ENCODE measurements around the gene RERE.
A peak's percentile ranks its signal among the peaks of the same experiment; 100 is the strongest.

RERE gene

GRCh38 chr1:8864713-8865344 is 47.4 kb upstream of the RERE start:
- peak overlapping the region; percentile 16 for H3K27ac ChIP-seq (replicated peaks; ENCODE audit: low read length)

DNA sequence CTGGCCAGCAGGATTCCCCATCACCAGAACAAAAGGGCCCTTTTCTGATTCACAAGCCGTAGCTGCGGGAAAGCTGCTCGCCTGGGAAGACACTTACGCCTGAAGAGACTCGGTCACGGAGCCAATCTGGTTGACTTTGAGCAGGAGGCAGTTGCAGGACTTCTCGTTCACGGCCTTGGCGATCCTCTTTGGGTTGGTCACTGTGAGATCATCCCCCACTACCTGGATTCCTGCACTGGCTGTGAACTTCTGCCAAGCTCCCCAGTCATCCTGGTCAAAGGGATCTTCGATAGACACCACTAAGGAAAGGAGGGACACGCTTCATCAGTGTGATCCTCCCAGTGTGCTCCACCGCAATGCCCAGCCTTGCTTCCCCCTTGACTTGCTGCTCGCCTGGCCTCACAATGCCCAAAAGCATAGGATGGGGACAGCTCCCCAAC is 46.4 kb upstream of the RERE start:
- no peak overlapping the region for H3K4ac ChIP-seq (ENCODE audit: low read length)
- peak overlapping the region; percentile 80 for H2BK12ac ChIP-seq (ENCODE audit: low read length)
- no peak overlapping the region for H3K4me3 ChIP-seq (ENCODE audit: low read length in 2 of 2)
- no peak overlapping the region for H2AFZ ChIP-seq (ENCODE audit: low read length)
- no peak overlapping the region for H2BK15ac ChIP-seq (ENCODE audit: low read length)
- H3K9me3 ChIP-seq (replicated peaks in 1 of 2; ENCODE audit: control insufficient read depth in 2 of 2, insufficient read depth in 1 of 2, low read depth in 1 of 2, low read length in 2 of 2), result no peaks in the 10 kb centered on the region
- H3K23ac ChIP-seq (ENCODE audit: low read depth, low read length, poor library complexity), result peak overlapping the region; percentile 58
- H3K9ac ChIP-seq (ENCODE audit: low read depth, low read length, poor library complexity), result peak overlapping the region; percentile 47
- H3K79me1 ChIP-seq (ENCODE audit: low read depth, low read length), result peaks cover 2% of the 10 kb centered on the region
- no peak overlapping the region for H2BK120ac ChIP-seq (ENCODE audit: low read depth, low read length)
- no peak overlapping the region for H3K18ac ChIP-seq (ENCODE audit: low read length)
- H3K27ac ChIP-seq (replicated peaks; ENCODE audit: low read length), result peak overlapping the region; percentile 52
- H3K27me3 ChIP-seq (ENCODE audit: control insufficient read depth in 3 of 3, insufficient read depth in 3 of 3, low read depth in 1 of 3, low read length in 3 of 3), result no peaks in the 10 kb centered on the region
- no peak overlapping the region for H2BK5ac ChIP-seq (ENCODE audit: low read length)
- DNase-seq (ENCODE audit: low spot score), result no peak
- H4K91ac ChIP-seq (ENCODE audit: low read depth, low read length, poor library complexity), result no peak overlapping the region
- H4K8ac ChIP-seq (ENCODE audit: low read depth, low read length), result no peak overlapping the region
- no peak overlapping the region for H3K14ac ChIP-seq (ENCODE audit: low read length)
- H3K4me2 ChIP-seq (ENCODE audit: insufficient read depth, low read length, poor library complexity, severe bottlenecking), result no peak overlapping the region
- WGBS, 2 donors (ENCODE audit: extremely low coverage in 2 of 2, insufficient read length in 2 of 2, insufficient replicate concordance in 1 of 2), result no CpG with 5 or more reads among the region's 13 CpGs
- H3K36me3 ChIP-seq (replicated peaks in 1 of 2; ENCODE audit: control insufficient read depth in 2 of 2, insufficient read depth in 2 of 2, low read length in 2 of 2), result peaks cover 72 to 98% of the 10 kb centered on the region in 2 donors
- H3K4me1 ChIP-seq (ENCODE audit: control insufficient read depth in 2 of 2, insufficient read depth in 1 of 2, low read depth in 1 of 2, low read length in 2 of 2), result peaks cover 5 to 6% of the 10 kb centered on the region in 2 donors
- no peak overlapping the region for H2AK5ac ChIP-seq (ENCODE audit: low read depth, low read length)

More at GRCh38 chr1:8864713-8865344, 47.4 kb upstream of the RERE start:
- no peak for DNase-seq (ENCODE audit: low spot score)
- Histone ChIP-seq H4K8ac (ENCODE audit: low read depth, low read length) (no peak overlapping the region), H4K91ac (ENCODE audit: low read depth, low read length, poor library complexity) (no peak overlapping the region), H3K18ac (ENCODE audit: low read length) (peak overlapping the region; percentile 21), H3K4me1 (ENCODE audit: control insufficient read depth in 2 of 2, insufficient read depth in 1 of 2, low read depth in 1 of 2, low read length in 2 of 2) (peaks cover 0 to 6% of the 10 kb centered on the region in 2 donors), H2AFZ (ENCODE audit: low read length) (no peak overlapping the region), H3K27me3 (ENCODE audit: control insufficient read depth in 3 of 3, insufficient read depth in 3 of 3, low read depth in 1 of 3, low read length in 3 of 3) (no peaks in the 10 kb centered on the region), H3K23ac (ENCODE audit: low read depth, low read length, poor library complexity) (no peak overlapping the region), H2BK120ac (ENCODE audit: low read depth, low read length) (no peak overlapping the region), H3K4ac (ENCODE audit: low read length) (no peak overlapping the region), H3K9ac (ENCODE audit: low read depth, low read length, poor library complexity) (peak overlapping the region; percentile 47), H2BK15ac (ENCODE audit: low read length) (no peak overlapping the region), H3K36me3 (replicated peaks in 1 of 2; ENCODE audit: control insufficient read depth in 2 of 2, insufficient read depth in 2 of 2, low read length in 2 of 2) (peaks cover 72 to 99% of the 10 kb centered on the region in 2 donors), H3K14ac (ENCODE audit: low read length) (no peak overlapping the region), H3K4me2 (ENCODE audit: insufficient read depth, low read length, poor library complexity, severe bottlenecking) (no peak overlapping the region), H3K9me3 (replicated peaks in 1 of 2; ENCODE audit: control insufficient read depth in 2 of 2, insufficient read depth in 1 of 2, low read depth in 1 of 2, low read length in 2 of 2) (no peaks in the 10 kb centered on the region), H2AK5ac (ENCODE audit: low read depth, low read length) (no peak overlapping the region), H3K79me1 (ENCODE audit: low read depth, low read length) (peaks cover 2% of the 10 kb centered on the region), H2BK12ac (ENCODE audit: low read length) (no peak overlapping the region), H3K4me3 (ENCODE audit: low read length in 2 of 2) (peak overlapping the region in 1 of 2 donors; percentile 23), H2BK5ac (ENCODE audit: low read length) (no peak overlapping the region)
- no CpG with 5 or more reads among the region's 6 CpGs for WGBS, 2 donors (ENCODE audit: extremely low coverage in 2 of 2, insufficient read length in 2 of 2, insufficient replicate concordance in 1 of 2)

DNA sequence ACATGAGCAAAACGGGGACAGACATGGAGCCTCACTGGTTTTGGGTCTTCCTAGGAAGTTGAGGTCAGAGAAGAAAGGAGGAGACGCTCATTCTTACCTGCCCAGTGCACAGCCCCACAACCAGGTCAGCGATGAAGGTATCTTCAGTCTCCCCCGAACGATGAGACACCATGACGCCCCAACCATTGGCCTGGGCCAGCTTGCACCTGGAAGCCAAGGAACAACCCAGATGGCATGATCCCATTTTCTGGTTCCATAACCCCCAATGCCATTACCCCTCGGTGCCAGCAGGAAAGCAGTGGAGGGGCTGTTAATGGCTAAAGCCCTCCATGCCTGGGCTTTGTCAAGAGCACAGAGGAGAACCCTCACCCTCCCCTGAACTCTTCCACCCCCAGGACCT is 45.7 kb upstream of the RERE start:
- Histone ChIP-seq H3K4ac (ENCODE audit: low read length) (no peak overlapping the region), H2BK15ac (ENCODE audit: low read length) (no peak overlapping the region), H3K4me2 (ENCODE audit: insufficient read depth, low read length, poor library complexity, severe bottlenecking) (no peak overlapping the region), H3K36me3 (replicated peaks in 1 of 2; ENCODE audit: control insufficient read depth in 2 of 2, insufficient read depth in 2 of 2, low read length in 2 of 2) (peaks cover 73 to 98% of the 10 kb centered on the region in 2 donors), H3K79me1 (ENCODE audit: low read depth, low read length) (peaks cover 2% of the 10 kb centered on the region), H3K9me3 (replicated peaks in 1 of 2; ENCODE audit: control insufficient read depth in 2 of 2, insufficient read depth in 1 of 2, low read depth in 1 of 2, low read length in 2 of 2) (no peaks in the 10 kb centered on the region), H2BK5ac (ENCODE audit: low read length) (no peak overlapping the region), H3K23ac (ENCODE audit: low read depth, low read length, poor library complexity) (no peak overlapping the region), H4K8ac (ENCODE audit: low read depth, low read length) (no peak overlapping the region), H3K4me1 (ENCODE audit: control insufficient read depth in 2 of 2, insufficient read depth in 1 of 2, low read depth in 1 of 2, low read length in 2 of 2) (peaks cover 9 to 11% of the 10 kb centered on the region in 2 donors), H2BK120ac (ENCODE audit: low read depth, low read length) (no peak overlapping the region), H2AFZ (ENCODE audit: low read length) (no peak overlapping the region), H3K9ac (ENCODE audit: low read depth, low read length, poor library complexity) (no peak overlapping the region), H2AK5ac (ENCODE audit: low read depth, low read length) (no peak overlapping the region), H2BK12ac (ENCODE audit: low read length) (no peak overlapping the region), H3K14ac (ENCODE audit: low read length) (no peak overlapping the region), H3K27ac (replicated peaks; ENCODE audit: low read length) (peak overlapping the region; percentile 21), H3K4me3 (ENCODE audit: low read length in 2 of 2) (no peak overlapping the region), H3K27me3 (ENCODE audit: control insufficient read depth in 3 of 3, insufficient read depth in 3 of 3, low read depth in 1 of 3, low read length in 3 of 3) (no peaks in the 10 kb centered on the region), H3K18ac (ENCODE audit: low read length) (no peak overlapping the region), H4K91ac (ENCODE audit: low read depth, low read length, poor library complexity) (no peak overlapping the region)
- no CpG with 5 or more reads among the region's 7 CpGs for WGBS, 2 donors (ENCODE audit: extremely low coverage in 2 of 2, insufficient read length in 2 of 2, insufficient replicate concordance in 1 of 2)
- DNase-seq (ENCODE audit: low spot score), result no peak

- H3K9me3 ChIP-seq (replicated peaks in 1 of 2; ENCODE audit: control insufficient read depth in 2 of 2, insufficient read depth in 1 of 2, low read depth in 1 of 2, low read length in 2 of 2), result no peaks in the 10 kb centered on the region
- no peak overlapping the region for H3K27ac ChIP-seq (replicated peaks; ENCODE audit: low read length)
- no peak overlapping the region for H3K9ac ChIP-seq (ENCODE audit: low read depth, low read length, poor library complexity)
- H3K36me3 ChIP-seq (replicated peaks in 1 of 2; ENCODE audit: control insufficient read depth in 2 of 2, insufficient read depth in 2 of 2, low read length in 2 of 2), result peaks cover 74 to 92% of the 10 kb centered on the region in 2 donors
- DNase-seq (ENCODE audit: low spot score), result no peak
- H3K23ac ChIP-seq (ENCODE audit: low read depth, low read length, poor library complexity), result no peak overlapping the region
- H4K91ac ChIP-seq (ENCODE audit: low read depth, low read length, poor library complexity), result no peak overlapping the region
- H2BK15ac ChIP-seq (ENCODE audit: low read length), result no peak overlapping the region
- no peak overlapping the region for H3K14ac ChIP-seq (ENCODE audit: low read length)
- peaks cover 2% of the 10 kb centered on the region for H3K79me1 ChIP-seq (ENCODE audit: low read depth, low read length)
- H2AFZ ChIP-seq (ENCODE audit: low read length), result no peak overlapping the region
- H2BK120ac ChIP-seq (ENCODE audit: low read depth, low read length), result no peak overlapping the region
- WGBS, 2 donors (ENCODE audit: extremely low coverage in 2 of 2, insufficient read length in 2 of 2, insufficient replicate concordance in 1 of 2), result no CpG with 5 or more reads among the region's 4 CpGs
- peaks cover 11 to 16% of the 10 kb centered on the region in 2 donors for H3K4me1 ChIP-seq (ENCODE audit: control insufficient read depth in 2 of 2, insufficient read depth in 1 of 2, low read depth in 1 of 2, low read length in 2 of 2)
- H2AK5ac ChIP-seq (ENCODE audit: low read depth, low read length), result no peak overlapping the region
- H3K4me3 ChIP-seq (ENCODE audit: low read length in 2 of 2), result no peak overlapping the region
- H3K4ac ChIP-seq (ENCODE audit: low read length), result no peak overlapping the region
- H3K18ac ChIP-seq (ENCODE audit: low read length), result no peak overlapping the region
- no peak overlapping the region for H2BK12ac ChIP-seq (ENCODE audit: low read length)
- no peak overlapping the region for H2BK5ac ChIP-seq (ENCODE audit: low read length)
- no peak overlapping the region for H4K8ac ChIP-seq (ENCODE audit: low read depth, low read length)
- H3K27me3 ChIP-seq (ENCODE audit: control insufficient read depth in 3 of 3, insufficient read depth in 3 of 3, low read depth in 1 of 3, low read length in 3 of 3), result no peaks in the 10 kb centered on the region
- H3K4me2 ChIP-seq (ENCODE audit: insufficient read depth, low read length, poor library complexity, severe bottlenecking), result no peak overlapping the region
Measured at GRCh38 chr1:8862528-8862927, 45.1 kb upstream of the RERE start.

Data from neuronal stem cell (in vitro differentiated cells).